Spleen (tissue), 7 donors: ENCODE data around the gene DPAGT1.

Experiments used
- POLR2A ChIP-seq, 3 donors: fragments of 450-650 bp; IDR thresholded peaks; one replicate each; pipeline ENCODE4 v1.5.1; 2017; ENCODE audit warnings: antibody characterized with exemption in 3 of 3, mild to moderate bottlenecking in 1 of 3
- POLR2AphosphoS5 ChIP-seq, 3 donors: sonication (generic); formaldehyde crosslinking; IDR thresholded peaks; one replicate each; pipeline ENCODE4 v1.5.1; 2017; ENCODE audit warnings: antibody characterized with exemption in 3 of 3
- TF ChIP-seq, protein P1 (sequence below), 11 experiments: fragments of 200-600 bp in 7 of 11; fragments of 450-650 bp in 4 of 11; sonication (generic) in 4 of 11; IDR thresholded peaks in 8 of 11; conservative IDR thresholded peaks in 3 of 11; 1 replicate in 7 of 11; 2 replicates in 4 of 11; pipeline versions ENCODE4 v1.4.0 to v1.8.0; 2016 to 2021; ENCODE audit warnings: antibody characterized with exemption in 11 of 11, inconsistent platforms in 4 of 11, mild to moderate bottlenecking in 1 of 11
- donor health status: DM: no; HTN: no; CAD: no; lungs with moderate emphysema.
- donor health status: DM: no; HTN: no; CAD: no.
- donor health status: DM: no; HTN: no; CAD: no.

DNA sequence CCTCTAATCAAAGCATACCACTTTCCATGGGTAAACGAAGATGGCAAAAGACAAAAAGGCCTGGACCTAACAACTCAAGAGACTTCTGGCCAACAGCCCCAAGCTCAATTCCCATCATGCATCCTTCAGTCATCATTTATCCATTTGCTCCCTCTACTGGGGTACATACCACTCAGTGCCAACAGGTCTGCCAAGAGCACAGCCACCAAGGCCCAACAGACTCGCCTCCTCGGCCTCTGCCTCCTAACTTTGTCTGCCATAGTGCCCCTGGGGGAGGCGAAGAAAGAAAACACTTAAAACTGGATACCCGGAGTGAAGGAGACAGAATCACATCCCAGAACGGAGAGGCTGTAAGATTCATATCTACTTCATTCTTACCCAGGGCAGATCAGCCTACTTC is 45.8 kb downstream of the DPAGT1 start:
- TF ChIP-seq, protein P1, sequence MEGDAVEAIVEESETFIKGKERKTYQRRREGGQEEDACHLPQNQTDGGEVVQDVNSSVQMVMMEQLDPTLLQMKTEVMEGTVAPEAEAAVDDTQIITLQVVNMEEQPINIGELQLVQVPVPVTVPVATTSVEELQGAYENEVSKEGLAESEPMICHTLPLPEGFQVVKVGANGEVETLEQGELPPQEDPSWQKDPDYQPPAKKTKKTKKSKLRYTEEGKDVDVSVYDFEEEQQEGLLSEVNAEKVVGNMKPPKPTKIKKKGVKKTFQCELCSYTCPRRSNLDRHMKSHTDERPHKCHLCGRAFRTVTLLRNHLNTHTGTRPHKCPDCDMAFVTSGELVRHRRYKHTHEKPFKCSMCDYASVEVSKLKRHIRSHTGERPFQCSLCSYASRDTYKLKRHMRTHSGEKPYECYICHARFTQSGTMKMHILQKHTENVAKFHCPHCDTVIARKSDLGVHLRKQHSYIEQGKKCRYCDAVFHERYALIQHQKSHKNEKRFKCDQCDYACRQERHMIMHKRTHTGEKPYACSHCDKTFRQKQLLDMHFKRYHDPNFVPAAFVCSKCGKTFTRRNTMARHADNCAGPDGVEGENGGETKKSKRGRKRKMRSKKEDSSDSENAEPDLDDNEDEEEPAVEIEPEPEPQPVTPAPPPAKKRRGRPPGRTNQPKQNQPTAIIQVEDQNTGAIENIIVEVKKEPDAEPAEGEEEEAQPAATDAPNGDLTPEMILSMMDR (IDR thresholded peaks at IDR 0.05 in 8 of 11, conservative IDR thresholded peaks at IDR 0.05 in 3 of 11): no peak
- TF ChIP-seq POLR2A (IDR thresholded peaks at IDR 0.05) (no peak), POLR2AphosphoS5 (IDR thresholded peaks at IDR 0.05) (no peak)
